ENCODE data around the gene KLLN. TPM values are rescaled to one million over a fixed set of nuclear protein-coding genes. Genes with fewer than 3 reads are reported as not detected.
"Not testable (repeated sequence)": the region's sequence is repeated elsewhere in the genome, so short reads cannot be mapped to it uniquely, and the experiment has no call there.

Gene KLLN
- total and polyA plus RNA-seq, 2 of the 8 experiments (the other 6 are each of a cell fraction or from before 2014, with no cell fraction given): 0.24 to 0.73 TPM

- TF ChIP-seq JUND (IDR thresholded peaks at IDR 0.05; ENCODE audit: low read length): no peak
- no peak for TF ChIP-seq TBP (IDR thresholded peaks at IDR 0.05; ENCODE audit: low read depth, low read length)
Observed at GRCh38 chr10:87860156-87860795, 3.1 kb downstream of the KLLN start (continued).

DNA sequence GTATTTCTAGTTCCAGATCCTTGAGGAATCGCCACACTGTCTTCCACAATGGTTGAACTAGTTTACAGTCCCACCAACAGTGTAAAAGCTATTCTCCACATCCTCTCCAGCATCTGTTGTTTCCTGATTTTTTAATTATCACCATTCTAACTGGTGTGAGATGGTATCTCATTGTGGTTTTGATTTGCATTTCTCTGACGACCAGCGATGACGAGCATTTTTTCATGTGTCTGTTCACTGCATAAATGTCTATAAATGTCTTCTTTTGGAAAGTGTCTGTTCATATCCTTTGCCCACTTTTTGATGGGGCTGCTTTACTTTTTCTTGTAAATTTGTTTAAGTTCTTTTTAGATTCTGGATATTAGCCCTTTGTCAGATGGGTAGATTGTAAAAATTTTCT is 7.7 kb downstream of the KLLN start:
- H2BK15ac ChIP-seq (ENCODE audit: low read length); H3K27me3 ChIP-seq (replicated peaks in 1 of 4; ENCODE audit: control insufficient read depth in 3 of 4, extremely low read depth in 1 of 4, insufficient read depth in 3 of 4, low read length in 3 of 4); H3K56ac ChIP-seq (replicated peaks; ENCODE audit: insufficient read length, low read depth, low read length); H3K9me3 ChIP-seq (ENCODE audit: insufficient read depth in 2 of 2, low read depth in 1 of 2, low read length in 1 of 2); H2AK5ac ChIP-seq (ENCODE audit: low read depth, low read length); H2BK12ac ChIP-seq (ENCODE audit: low read depth, low read length); H3K4me3 ChIP-seq (ENCODE audit: extremely low read depth in 1 of 4, insufficient read depth in 2 of 4, low read depth in 3 of 4, low read length in 4 of 4); H4K91ac ChIP-seq (replicated peaks; ENCODE audit: insufficient read length, low read length); H3K4me2 ChIP-seq (ENCODE audit: insufficient read depth in 1 of 2, low read depth in 2 of 2, low read length in 2 of 2); H3K36me3 ChIP-seq (ENCODE audit: control insufficient read depth in 2 of 4, insufficient read depth in 4 of 4, low read length in 3 of 4); H4K8ac ChIP-seq (ENCODE audit: extremely low read depth, insufficient read depth, low read length); H3K23ac ChIP-seq (ENCODE audit: insufficient read length); H4K20me1 ChIP-seq (replicated peaks in 1 of 2; ENCODE audit: control insufficient read depth in 1 of 2, insufficient read depth in 2 of 2, low read length in 2 of 2); H3K23me2 ChIP-seq (ENCODE audit: low read depth, low read length); H4K5ac ChIP-seq (ENCODE audit: insufficient read length, low read depth, low read length); H3K27ac ChIP-seq (ENCODE audit: low read depth, low read length); H3K18ac ChIP-seq (ENCODE audit: extremely low read depth, low read length); H3K9ac ChIP-seq (replicated peaks in 1 of 4; ENCODE audit: extremely low read depth in 1 of 4, low read depth in 3 of 4, low read length in 3 of 4); FAIRE-seq; H2BK20ac ChIP-seq (ENCODE audit: low read length); H3K79me1 ChIP-seq (ENCODE audit: low read depth, low read length); H2BK120ac ChIP-seq (replicated peaks; ENCODE audit: low read depth, low read length); H3K4ac ChIP-seq (replicated peaks; ENCODE audit: insufficient read length, low read depth, low read length); H2BK5ac ChIP-seq (ENCODE audit: low read depth, low read length); H3K14ac ChIP-seq (ENCODE audit: insufficient read length); H3K4me1 ChIP-seq (replicated peaks in 1 of 4; ENCODE audit: control insufficient read depth in 3 of 4, insufficient read depth in 4 of 4, low read length in 3 of 4); H3K79me2 ChIP-seq (ENCODE audit: control insufficient read depth in 1 of 2, insufficient read depth in 2 of 2, low read length in 2 of 2); POLR2A ChIA-PET (ENCODE audit: partially characterized antibody); H2AFZ ChIP-seq (ENCODE audit: low read length); DNase-seq (ENCODE audit: low read depth in 1 of 2, low spot score in 2 of 2): not testable (repeated sequence)
- CTCF ChIA-PET (ENCODE audit: partially characterized antibody): interaction anchor here (0.7 to 1.2 kb wide), 2 partner anchors 164 to 259 kb away, joined by 3 read pairs; no protein-coding TSS in a partner anchor
- 100% methylated on average over 4 of the region's 4 CpGs; no CpG with 5 or more reads in 1 of the 2 experiments for WGBS, 2 experiments (ENCODE audit: extremely low coverage in 1 of 2, insufficient coverage in 1 of 2, insufficient read length in 1 of 2, insufficient replicate concordance in 2 of 2, low coverage in 1 of 2, low lambda C conversion rate in 2 of 2, missing lambda C conversion rate in 1 of 2)
